Osteocyte (in vitro differentiated cells): Measurements from ENCODE around the gene NCR3LG1. TPM values are rescaled to one million over a fixed set of nuclear protein-coding genes. Genes with fewer than 3 reads are reported as not detected.

ENCODE experiments used
- DNase-seq: peaks from one replicate; pipeline ENCODE4 v3.0.0; 2021; ENCODE audit warnings: mixed read lengths; ENCODE audit not compliant: unreplicated experiment; ENCODE audit errors: extremely low spot score
- H3K27ac Mint-ChIP-seq: one replicate; pipeline ENCODE4 v1.8.0; 2021; ENCODE audit warnings: mild to moderate bottlenecking, mixed read lengths; ENCODE audit not compliant: unreplicated experiment
- H3K27me3 Mint-ChIP-seq: one replicate; pipeline ENCODE4 v1.8.0; 2021; ENCODE audit warnings: mixed read lengths; ENCODE audit not compliant: unreplicated experiment
- H3K36me3 Mint-ChIP-seq: one replicate; pipeline ENCODE4 v1.8.0; 2021; ENCODE audit warnings: mixed read lengths; ENCODE audit not compliant: unreplicated experiment
- H3K4me1 Mint-ChIP-seq: one replicate; pipeline ENCODE4 v1.8.0; 2021; ENCODE audit warnings: mixed read lengths; ENCODE audit not compliant: unreplicated experiment
- H3K4me3 Mint-ChIP-seq: one replicate; pipeline ENCODE4 v1.8.0; 2021; ENCODE audit warnings: mild to moderate bottlenecking, moderate library complexity, mixed read lengths; ENCODE audit not compliant: unreplicated experiment
- H3K9me3 Mint-ChIP-seq: one replicate; pipeline ENCODE4 v1.8.0; 2021; ENCODE audit warnings: mixed read lengths; ENCODE audit not compliant: unreplicated experiment
- long read RNA-seq: library from polyadenylated mRNA; unstranded; transcript quantifications from one replicate; pipeline ENCODE4 v2.0.0, GENCODE V29; 2021
- total RNA-seq: library from RNA; stranded (reverse); gene quantifications from 2 replicates; pipeline ENCODE4 v1.2.1, GENCODE V29; 2021
- TF ChIP-seq, protein P1 (sequence below): fragments of 200-600 bp; sonication (generic); IDR thresholded peaks from 2 replicates; pipeline ENCODE4 v1.5.0; 2021; ENCODE audit warnings: antibody characterized with exemption, mild to moderate bottlenecking, moderate library complexity

Gene NCR3LG1, protein sequence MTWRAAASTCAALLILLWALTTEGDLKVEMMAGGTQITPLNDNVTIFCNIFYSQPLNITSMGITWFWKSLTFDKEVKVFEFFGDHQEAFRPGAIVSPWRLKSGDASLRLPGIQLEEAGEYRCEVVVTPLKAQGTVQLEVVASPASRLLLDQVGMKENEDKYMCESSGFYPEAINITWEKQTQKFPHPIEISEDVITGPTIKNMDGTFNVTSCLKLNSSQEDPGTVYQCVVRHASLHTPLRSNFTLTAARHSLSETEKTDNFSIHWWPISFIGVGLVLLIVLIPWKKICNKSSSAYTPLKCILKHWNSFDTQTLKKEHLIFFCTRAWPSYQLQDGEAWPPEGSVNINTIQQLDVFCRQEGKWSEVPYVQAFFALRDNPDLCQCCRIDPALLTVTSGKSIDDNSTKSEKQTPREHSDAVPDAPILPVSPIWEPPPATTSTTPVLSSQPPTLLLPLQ
- total RNA-seq, result 7.5 and 9.0 TPM in 2 replicates
- long read RNA-seq, full-length matches to known transcripts, result 1 of 7 reads
- long read RNA-seq, partial matches to known transcripts, result 2 of 7 reads
- long read RNA-seq, other reads (novel, unspliced or antisense), result 4 of 7 reads

GRCh38 chr11:17351510-17352176 is at the start of gene NCR3LG1:
NCR3LG1 (plus strand) TSS chr11:17351800; CDS start chr11:17351970, 170 bp downstream.
- Mint-ChIP-seq H3K27ac (peak within 1 kb of the TSS; percentile 83), H3K9me3 (no peaks in the 10 kb centered on the region), H3K27me3 (no peaks in the 10 kb centered on the region), H3K4me1 (peaks cover 22% of the 10 kb centered on the region), H3K36me3 (peaks cover 3% of the 10 kb centered on the region), H3K4me3 (peak within 1 kb of the TSS; percentile 87)
- no peak for DNase-seq
- TF ChIP-seq, protein P1, sequence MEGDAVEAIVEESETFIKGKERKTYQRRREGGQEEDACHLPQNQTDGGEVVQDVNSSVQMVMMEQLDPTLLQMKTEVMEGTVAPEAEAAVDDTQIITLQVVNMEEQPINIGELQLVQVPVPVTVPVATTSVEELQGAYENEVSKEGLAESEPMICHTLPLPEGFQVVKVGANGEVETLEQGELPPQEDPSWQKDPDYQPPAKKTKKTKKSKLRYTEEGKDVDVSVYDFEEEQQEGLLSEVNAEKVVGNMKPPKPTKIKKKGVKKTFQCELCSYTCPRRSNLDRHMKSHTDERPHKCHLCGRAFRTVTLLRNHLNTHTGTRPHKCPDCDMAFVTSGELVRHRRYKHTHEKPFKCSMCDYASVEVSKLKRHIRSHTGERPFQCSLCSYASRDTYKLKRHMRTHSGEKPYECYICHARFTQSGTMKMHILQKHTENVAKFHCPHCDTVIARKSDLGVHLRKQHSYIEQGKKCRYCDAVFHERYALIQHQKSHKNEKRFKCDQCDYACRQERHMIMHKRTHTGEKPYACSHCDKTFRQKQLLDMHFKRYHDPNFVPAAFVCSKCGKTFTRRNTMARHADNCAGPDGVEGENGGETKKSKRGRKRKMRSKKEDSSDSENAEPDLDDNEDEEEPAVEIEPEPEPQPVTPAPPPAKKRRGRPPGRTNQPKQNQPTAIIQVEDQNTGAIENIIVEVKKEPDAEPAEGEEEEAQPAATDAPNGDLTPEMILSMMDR, result no peak

DNA sequence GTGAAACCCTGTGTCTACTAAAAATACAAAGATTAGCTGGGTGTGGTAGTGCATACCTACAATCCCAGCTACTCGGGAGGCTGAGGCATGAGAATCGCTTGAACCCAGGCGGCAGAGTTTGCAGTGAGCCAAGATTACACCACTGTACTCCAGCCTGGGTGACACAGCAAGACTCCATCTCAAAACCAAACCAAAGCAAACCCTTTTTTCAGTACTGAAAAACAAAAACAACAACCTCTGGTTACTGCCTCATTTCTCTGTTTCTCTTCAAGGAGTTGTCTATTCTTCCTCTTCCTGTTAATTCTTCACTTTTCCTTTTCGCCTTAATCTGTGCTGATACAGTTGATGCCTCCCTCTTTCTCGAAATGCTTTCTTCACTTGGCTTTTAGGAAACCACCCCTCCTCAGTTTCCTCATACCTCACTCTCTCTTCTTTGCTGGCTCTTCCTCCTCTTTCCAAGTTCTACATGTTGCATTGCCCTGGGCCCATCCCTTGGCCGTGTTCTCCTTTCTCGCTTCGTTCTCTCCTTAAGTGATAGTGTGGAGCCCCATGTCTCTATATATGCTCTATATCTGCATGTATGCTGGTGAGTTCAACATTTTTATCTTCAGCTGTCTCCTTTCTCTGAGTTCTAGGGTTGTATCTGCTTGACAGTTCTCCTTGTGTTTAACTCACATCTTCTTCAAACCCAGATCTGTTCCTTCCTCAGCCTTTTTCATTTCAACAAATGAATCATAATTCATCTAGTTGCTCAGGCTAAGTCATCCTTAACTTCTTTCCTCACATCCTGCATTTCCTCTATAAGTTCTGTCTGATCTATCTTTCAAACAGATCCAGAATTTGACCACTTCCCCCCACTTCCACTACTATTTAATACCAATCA is 38.0 kb upstream of the NCR3LG1 start:
- Mint-ChIP-seq H3K27me3 (no peaks in the 10 kb centered on the region), H3K4me3 (no peak overlapping the region), H3K9me3 (no peaks in the 10 kb centered on the region), H3K36me3 (peaks cover 12% of the 10 kb centered on the region), H3K4me1 (no peaks in the 10 kb centered on the region), H3K27ac (no peak overlapping the region)
- no peak for DNase-seq
- TF ChIP-seq, protein P1, result no peak

DNA sequence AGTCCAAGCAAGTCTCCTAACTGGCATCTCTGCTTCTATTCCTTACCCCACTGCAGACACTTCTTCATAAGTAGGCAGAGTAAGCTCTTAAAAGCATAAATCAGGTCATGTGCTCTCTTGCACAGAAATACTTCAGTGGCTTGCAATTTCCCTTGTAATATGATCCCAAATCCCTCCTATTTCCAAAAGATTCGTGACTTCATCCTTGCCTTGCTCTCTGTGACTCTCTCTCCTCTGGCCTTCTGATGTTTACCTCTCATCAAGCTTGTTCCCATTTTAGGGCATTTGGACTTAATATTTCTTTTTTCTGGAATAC is 37.4 kb upstream of the NCR3LG1 start:
- peaks cover 12% of the 10 kb centered on the region for H3K36me3 Mint-ChIP-seq
- DNase-seq, result no peak
- H3K4me3 Mint-ChIP-seq, result no peak overlapping the region
- no peaks in the 10 kb centered on the region for H3K27me3 Mint-ChIP-seq
- H3K4me1 Mint-ChIP-seq, result no peaks in the 10 kb centered on the region
- H3K9me3 Mint-ChIP-seq, result no peaks in the 10 kb centered on the region
- TF ChIP-seq, protein P1, result no peak
- H3K27ac Mint-ChIP-seq, result no peak overlapping the region

- H3K36me3 Mint-ChIP-seq, result peaks cover 13% of the 10 kb centered on the region
- no peak for DNase-seq
- no peaks in the 10 kb centered on the region for H3K4me1 Mint-ChIP-seq
- no peak overlapping the region for H3K4me3 Mint-ChIP-seq
- H3K9me3 Mint-ChIP-seq, result no peaks in the 10 kb centered on the region
- H3K27ac Mint-ChIP-seq, result no peak overlapping the region
- TF ChIP-seq, protein P1, result no peak
- no peaks in the 10 kb centered on the region for H3K27me3 Mint-ChIP-seq
These were observed 36.6 kb upstream of the NCR3LG1 start for GRCh38 chr11:17314904-17315426.
